ENCODE measurements around the gene LRPPRC.

Gene LRPPRC

DNA sequence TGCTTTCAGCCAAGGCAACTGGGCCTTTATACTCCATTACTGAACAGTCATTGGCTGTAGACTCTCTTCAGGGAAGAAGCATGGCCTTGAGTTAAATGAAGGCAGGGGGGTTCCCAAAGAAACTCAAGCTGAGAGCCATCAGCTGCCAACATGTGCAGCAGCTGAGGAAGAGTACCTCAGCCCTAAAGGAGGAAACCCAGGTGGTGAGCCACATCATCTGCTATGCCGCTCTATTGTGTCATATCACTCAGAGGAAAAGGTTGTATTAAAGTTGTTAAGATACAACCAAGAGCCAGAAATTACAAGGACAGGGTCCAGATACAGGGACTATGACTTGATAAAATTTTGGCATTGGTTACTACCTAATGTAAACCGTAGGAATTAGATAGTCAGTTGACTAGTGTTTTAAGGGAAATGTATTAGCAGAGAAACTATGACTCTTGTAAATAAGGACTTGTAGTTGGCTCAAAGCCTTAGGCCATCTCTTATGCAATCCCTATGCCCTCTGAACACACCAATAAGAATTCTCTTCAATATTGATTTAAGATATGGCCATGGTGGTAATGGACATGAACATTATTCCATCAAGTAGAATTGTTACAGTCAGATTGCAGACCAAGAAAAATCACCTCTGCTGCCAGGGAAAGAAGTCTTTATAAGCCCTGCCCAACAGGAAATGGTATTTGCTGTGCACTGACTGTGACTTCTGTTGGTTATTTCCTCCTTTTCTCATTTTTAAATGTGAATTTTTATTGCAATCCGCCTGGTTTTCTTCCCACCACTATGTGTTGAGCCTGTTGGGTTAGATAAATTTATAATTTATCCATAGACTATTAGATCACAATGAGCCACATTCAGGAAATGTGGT is 9.2 kb upstream of the LRPPRC start:
- DNase-seq (ENCODE audit: low read depth) = no peak
- no peak overlapping the region for H3K4me3 ChIP-seq (ENCODE audit: low read depth, low read length)
- TF ChIP-seq, protein P1, sequence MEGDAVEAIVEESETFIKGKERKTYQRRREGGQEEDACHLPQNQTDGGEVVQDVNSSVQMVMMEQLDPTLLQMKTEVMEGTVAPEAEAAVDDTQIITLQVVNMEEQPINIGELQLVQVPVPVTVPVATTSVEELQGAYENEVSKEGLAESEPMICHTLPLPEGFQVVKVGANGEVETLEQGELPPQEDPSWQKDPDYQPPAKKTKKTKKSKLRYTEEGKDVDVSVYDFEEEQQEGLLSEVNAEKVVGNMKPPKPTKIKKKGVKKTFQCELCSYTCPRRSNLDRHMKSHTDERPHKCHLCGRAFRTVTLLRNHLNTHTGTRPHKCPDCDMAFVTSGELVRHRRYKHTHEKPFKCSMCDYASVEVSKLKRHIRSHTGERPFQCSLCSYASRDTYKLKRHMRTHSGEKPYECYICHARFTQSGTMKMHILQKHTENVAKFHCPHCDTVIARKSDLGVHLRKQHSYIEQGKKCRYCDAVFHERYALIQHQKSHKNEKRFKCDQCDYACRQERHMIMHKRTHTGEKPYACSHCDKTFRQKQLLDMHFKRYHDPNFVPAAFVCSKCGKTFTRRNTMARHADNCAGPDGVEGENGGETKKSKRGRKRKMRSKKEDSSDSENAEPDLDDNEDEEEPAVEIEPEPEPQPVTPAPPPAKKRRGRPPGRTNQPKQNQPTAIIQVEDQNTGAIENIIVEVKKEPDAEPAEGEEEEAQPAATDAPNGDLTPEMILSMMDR (IDR thresholded peaks at IDR 0.05; ENCODE audit: low read depth, low read length, missing control alignments) = no peak
- in situ Hi-C loops (cut with HindIII; ENCODE audit: low sequenced_read_pairs) = no loop called here

DNA sequence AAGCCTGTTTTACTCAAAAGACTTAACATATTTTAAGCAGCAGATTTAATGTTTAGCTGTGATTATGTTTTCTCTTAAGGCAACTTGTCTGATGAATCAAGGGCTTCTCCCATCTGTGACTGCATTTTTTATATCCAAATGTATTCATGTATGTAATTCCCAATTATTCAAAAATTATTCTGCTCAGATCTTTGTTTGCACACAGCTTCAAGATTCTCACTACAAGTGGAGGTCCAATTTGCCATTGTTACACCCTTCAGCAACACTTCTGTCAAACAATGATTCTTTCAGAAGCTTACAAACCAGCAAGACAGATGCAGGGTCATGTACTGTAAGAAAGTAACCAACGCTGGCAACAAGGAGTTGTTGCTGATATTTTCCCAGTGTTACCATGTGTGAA is 5.9 kb upstream of the LRPPRC start:
- DNase-seq (ENCODE audit: low read depth) = no peak
- in situ Hi-C loops (cut with HindIII; ENCODE audit: low sequenced_read_pairs) = no loop called here
- TF ChIP-seq, protein P1 (IDR thresholded peaks at IDR 0.05; ENCODE audit: low read depth, low read length, missing control alignments) = no peak
- H3K4me3 ChIP-seq (ENCODE audit: low read depth, low read length) = no peak overlapping the region

DNA sequence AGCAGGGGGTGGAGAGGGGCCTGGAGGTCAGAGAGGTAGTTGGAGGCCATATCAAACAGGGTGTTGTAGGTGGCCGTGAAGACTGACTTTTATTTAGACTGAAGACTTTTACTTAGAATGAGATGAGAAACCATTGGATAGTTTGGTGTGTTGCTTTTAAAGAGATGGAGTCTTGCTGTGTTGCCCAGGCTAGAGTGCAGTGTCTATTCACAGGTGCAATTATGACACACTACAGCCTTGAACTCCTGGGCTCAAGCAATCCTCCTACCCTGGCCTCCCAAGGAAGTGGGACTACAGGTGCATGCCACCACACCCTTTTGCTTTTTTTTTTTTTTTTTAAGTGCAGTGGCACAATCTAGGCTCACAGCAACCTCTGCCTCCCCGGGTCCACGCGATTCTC is 2.5 kb upstream of the LRPPRC start:
- no peak overlapping the region for H3K4me3 ChIP-seq (ENCODE audit: low read depth, low read length)
- in situ Hi-C loops (cut with HindIII; ENCODE audit: low sequenced_read_pairs) = no loop called here
- TF ChIP-seq, protein P1 (IDR thresholded peaks at IDR 0.05; ENCODE audit: low read depth, low read length, missing control alignments) = no peak
- no peak for DNase-seq (ENCODE audit: low read depth)

DNA sequence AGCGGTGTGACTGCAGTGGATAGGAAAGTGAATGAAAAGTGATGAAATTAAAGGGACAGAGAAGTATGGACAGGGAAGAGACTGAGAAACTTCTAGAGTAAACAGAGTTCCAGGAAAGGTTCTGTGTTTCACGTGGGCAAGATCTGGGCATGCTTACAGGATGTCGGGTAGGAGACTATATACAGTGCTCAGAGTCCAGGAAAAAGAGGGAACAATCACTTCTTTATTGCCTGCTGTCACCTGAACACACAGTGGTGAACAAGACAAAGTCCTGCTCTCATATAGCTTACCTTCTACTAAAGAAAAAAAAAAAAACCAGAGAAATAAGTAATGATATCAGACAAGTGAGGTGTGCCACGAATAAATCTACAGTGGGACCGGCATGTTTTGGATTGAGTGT is 2.4 kb downstream of the LRPPRC start:
- no peak for DNase-seq (ENCODE audit: low read depth)
- H3K4me3 ChIP-seq (ENCODE audit: low read depth, low read length) = no peak overlapping the region
- TF ChIP-seq, protein P1 (IDR thresholded peaks at IDR 0.05; ENCODE audit: low read depth, low read length, missing control alignments) = no peak
- in situ Hi-C loops (cut with HindIII; ENCODE audit: low sequenced_read_pairs) = no loop called here

DNA sequence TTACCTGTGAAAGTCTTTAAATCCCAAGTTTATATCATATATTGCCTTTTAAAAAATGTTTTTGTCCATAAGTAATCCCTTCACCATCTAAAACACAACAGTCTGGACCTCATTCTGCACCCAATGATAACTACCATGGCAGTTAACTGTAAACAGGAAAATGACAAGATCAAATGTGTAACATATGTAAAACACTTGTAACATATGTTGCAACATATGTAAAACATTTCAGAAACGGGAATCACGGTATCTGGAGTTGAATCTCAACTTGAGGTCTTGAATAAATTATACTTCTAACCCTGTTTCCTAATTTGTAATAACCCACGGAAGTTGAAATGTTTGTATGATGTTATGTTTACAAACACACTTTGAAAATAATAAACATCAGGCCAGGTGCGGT is 6.2 kb downstream of the LRPPRC start:
- TF ChIP-seq, protein P1 (IDR thresholded peaks at IDR 0.05; ENCODE audit: low read depth, low read length, missing control alignments) = no peak
- DNase-seq (ENCODE audit: low read depth) = no peak
- H3K4me3 ChIP-seq (ENCODE audit: low read depth, low read length) = no peak overlapping the region
- in situ Hi-C loops (cut with HindIII; ENCODE audit: low sequenced_read_pairs) = no loop called here

DNA sequence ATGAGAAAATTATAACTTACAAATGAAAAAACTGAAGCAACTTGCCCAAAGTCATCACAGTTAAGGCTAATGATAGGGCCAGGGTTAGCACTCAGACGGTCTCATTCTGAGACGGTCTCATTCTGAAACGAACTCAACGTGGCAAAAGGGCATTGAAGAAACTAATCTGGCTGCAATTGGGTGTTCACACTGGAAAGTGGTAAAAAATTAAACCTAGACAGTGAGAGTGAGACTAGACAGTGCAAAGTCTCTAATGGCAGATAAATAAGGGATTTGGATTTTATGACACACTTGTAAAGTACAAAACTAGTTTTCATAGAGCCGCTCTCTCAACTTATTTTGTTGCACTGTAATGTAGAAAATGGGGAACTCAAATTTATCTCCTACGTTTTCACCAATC is 9.2 kb downstream of the LRPPRC start:
- in situ Hi-C loops (cut with HindIII; ENCODE audit: low sequenced_read_pairs) = no loop called here
- no peak overlapping the region for H3K4me3 ChIP-seq (ENCODE audit: low read depth, low read length)
- no peak for DNase-seq (ENCODE audit: low read depth)
- TF ChIP-seq, protein P1 (IDR thresholded peaks at IDR 0.05; ENCODE audit: low read depth, low read length, missing control alignments) = no peak

Data from astrocyte of the cerebellum (primary cell).